Endothelial cell of umbilical vein (primary cell): ENCODE measurements around the gene PRKD2. TPM values are rescaled to one million over a fixed set of nuclear protein-coding genes. Genes with fewer than 3 reads are reported as not detected.

Experiments used
- BruUV-seq: library from RNA; stranded (reverse); fragments of 400-500 nt; replicated peaks from 2 replicates; lab custom pipeline; 2021; lab: Mats Ljungman, UMichigan
- CTCF ChIA-PET: fragments of 300-600, 350-600 bp; sonication (Branson Sonifier 250); formaldehyde crosslinking; loops from one replicate; lab custom pipeline; 2021; ENCODE audit warnings: antibody characterized with exemption, inconsistent platforms; lab: Charles Lee
- POLR2A ChIA-PET: fragments of 300-600, 350-600 bp; sonication (Branson Sonifier 250); formaldehyde crosslinking; loops from one replicate; lab custom pipeline; 2021; ENCODE audit warnings: antibody characterized with exemption, inconsistent platforms; lab: Charles Lee
- DNase-seq: peaks from one replicate; pipeline ENCODE4 v3.0.0-alpha.2; 2011; ENCODE audit warnings: low read depth, low spot score
- FAIRE-seq: peaks from 2 replicates; lab custom pipeline; 2011; peaks lifted over from hg19 to GRCh38; lab: Jason Lieb, UNC
- H2AFZ ChIP-seq: 2 replicates; pipeline ENCODE4 v1.6.0; 2012; ENCODE audit warnings: low read depth, low read length, control low read depth, inconsistent platforms
- H3K27ac ChIP-seq: 2 replicates; pipeline ENCODE4 v1.5.1; 2011; ENCODE audit warnings: low read depth, mild to moderate bottlenecking, control low read depth, low read length, moderate library complexity; ENCODE audit not compliant: insufficient read depth
- H3K27me3 ChIP-seq, 2 experiments: 2 replicates each; pipeline versions ENCODE4 v1.6.0 to v1.6.1; 2011; ENCODE audit warnings: low read length in 2 of 2, mixed read lengths in 1 of 2; ENCODE audit not compliant: control insufficient read depth in 2 of 2, insufficient read depth in 2 of 2
- H3K36me3 ChIP-seq, 2 experiments: 2 replicates in 1 of 2; 3 replicates in 1 of 2; pipeline ENCODE4 v1.5.1; 2011; ENCODE audit warnings: low read length in 2 of 2, mild to moderate bottlenecking in 1 of 2, moderate library complexity in 1 of 2; ENCODE audit not compliant: control insufficient read depth in 2 of 2, insufficient read depth in 2 of 2; ENCODE audit errors: extremely low read depth in 1 of 2
- H3K4me1 ChIP-seq: 3 replicates; pipeline ENCODE4 v1.5.1; 2011; ENCODE audit warnings: mild to moderate bottlenecking, low read length; ENCODE audit not compliant: control insufficient read depth, insufficient read depth; ENCODE audit errors: extremely low read depth
- H3K4me2 ChIP-seq: 2 replicates; pipeline ENCODE4 v1.6.1; 2011; ENCODE audit warnings: low read length, control low read depth, mixed read lengths; ENCODE audit not compliant: insufficient read depth
- H3K4me3 ChIP-seq, 3 experiments: fragments of 200-600 bp in 1 of 3; sonication (generic), shearing (Covaris generic) in 1 of 3; replicated peaks in 1 of 3; 2 replicates each; pipeline ENCODE4 v1.5.1; 2011 to 2016; ENCODE audit warnings: control low read depth in 3 of 3, low read length in 3 of 3, mild to moderate bottlenecking in 2 of 3, inconsistent platforms in 1 of 3, low read depth in 1 of 3, moderate library complexity in 1 of 3; ENCODE audit not compliant: insufficient read depth in 1 of 3
- H3K79me2 ChIP-seq: 2 replicates; pipeline ENCODE4 v1.6.0; 2012; ENCODE audit warnings: low read length, inconsistent platforms; ENCODE audit not compliant: control insufficient read depth, insufficient read depth
- H3K9ac ChIP-seq: replicated peaks from 2 replicates; pipeline ENCODE3; 2011; ENCODE audit warnings: low read length, control low read depth; ENCODE audit not compliant: insufficient read depth; ENCODE audit errors: extremely low read depth
- H3K9me1 ChIP-seq: replicated peaks from 3 replicates; pipeline ENCODE4 v1.6.0; 2011; ENCODE audit warnings: mild to moderate bottlenecking, low read length; ENCODE audit not compliant: control insufficient read depth, insufficient read depth; ENCODE audit errors: extremely low read depth
- H3K9me3 ChIP-seq: replicated peaks from 2 replicates; pipeline ENCODE4 v1.5.1; 2012; ENCODE audit warnings: low read length, inconsistent platforms; ENCODE audit not compliant: control insufficient read depth, insufficient read depth
- H4K20me1 ChIP-seq: replicated peaks from 2 replicates; pipeline ENCODE3; 2011; ENCODE audit warnings: mild to moderate bottlenecking, low read length; ENCODE audit not compliant: control insufficient read depth, insufficient read depth; ENCODE audit errors: extremely low read depth
- CTCF ChIP-seq, 2 donors: IDR thresholded peaks; 1 replicate in 1 of 2; 2 replicates in 1 of 2; pipeline ENCODE4 v1.5.1; 2011; ENCODE audit warnings: low read length in 2 of 2, mild to moderate bottlenecking in 2 of 2, moderate library complexity in 2 of 2, control low read depth in 1 of 2, inconsistent platforms in 1 of 2, low read depth in 1 of 2; ENCODE audit not compliant: insufficient read depth in 1 of 2; ENCODE audit errors: extremely low read depth in 1 of 2
- EZH2 ChIP-seq: IDR thresholded peaks from 2 replicates; pipeline ENCODE4 v1.6.1; 2012; ENCODE audit warnings: borderline replicate concordance, low read depth, mild to moderate bottlenecking, moderate library complexity, low read length, inconsistent platforms; ENCODE audit not compliant: severe bottlenecking
- FOS ChIP-seq: IDR thresholded peaks from 2 replicates; pipeline ENCODE4 v1.6.1; 2011; ENCODE audit warnings: mild to moderate bottlenecking, low read length, moderate library complexity, borderline replicate concordance; ENCODE audit not compliant: insufficient read depth
- GATA2 ChIP-seq: IDR thresholded peaks from 2 replicates; pipeline ENCODE4 v1.7.0; 2011; ENCODE audit warnings: low read depth, mild to moderate bottlenecking, moderate library complexity, mixed read lengths, low read length; ENCODE audit not compliant: insufficient read length, insufficient read depth
- JUN ChIP-seq: IDR thresholded peaks from 2 replicates; pipeline ENCODE4 v1.6.1; 2011; ENCODE audit warnings: borderline replicate concordance, low read depth; ENCODE audit not compliant: insufficient read length, insufficient read depth
- MAX ChIP-seq: IDR thresholded peaks from 2 replicates; pipeline ENCODE4 v1.6.1; 2011; ENCODE audit not compliant: insufficient read depth, insufficient read length
- MYC ChIP-seq: IDR thresholded peaks from one replicate; pipeline ENCODE4 v1.6.1; 2011; ENCODE audit warnings: mild to moderate bottlenecking, low read depth, low read length
- POLR2A ChIP-seq: IDR thresholded peaks from 2 replicates; pipeline ENCODE4 v1.6.1; 2012; ENCODE audit warnings: low read depth, mild to moderate bottlenecking, control low read depth, low read length
- POLR2AphosphoS5 ChIP-seq: IDR thresholded peaks from 2 replicates; pipeline ENCODE4 v1.6.1; 2012; ENCODE audit warnings: low read depth, mild to moderate bottlenecking, control low read depth, low read length, moderate library complexity; ENCODE audit not compliant: insufficient read depth
- dilution Hi-C: fragments of 300-500 bp; cut with MboI; formaldehyde crosslinking; loops from one replicate; pipeline ENCODE4 v1.15.0; 2019; ENCODE audit warnings: low sequenced_read_pairs; ENCODE audit not compliant: extremely low pct_ligation_motif_present
- intact Hi-C: fragments of 100-400 bp; cut with micrococcal nuclease; formaldehyde crosslinking; loops from one replicate; pipeline ENCODE4 v1.10.0; 2022
- polyA plus RNA-seq, 4 experiments: library from polyadenylated mRNA; depleted of rRNA in 3 of 4; stranded (reverse) in 3 of 4; unstranded in 1 of 4; fragments of >200 nt; gene quantifications; 2 replicates each; pipeline versions ENCODE4 v1.2.1 to v1.2.3, GENCODE V29; 2011 to 2012; ENCODE audit warnings: missing spikeins in 1 of 4
- total RNA-seq: library from RNA; stranded (reverse); gene quantifications from 2 replicates; pipeline ENCODE4 v1.2.3, GENCODE V29; 2021

The PRKD2 gene
- total and polyA plus RNA-seq, 2 donors (not counting 3 experiments of a cell fraction or from before 2014, with no cell fraction given): 40.4 to 94.9 TPM

GRCh38 chr19:46687438-46688145 is 29.3 kb downstream of the PRKD2 start:
- no peaks in the 10 kb centered on the region for H4K20me1 ChIP-seq
- no peaks in the 10 kb centered on the region for H3K9me3 ChIP-seq
- no peaks in the 10 kb centered on the region for H3K4me1 ChIP-seq
- CTCF ChIA-PET: interaction anchor here (1.0 to 1.3 kb wide), 3 partner anchors 13 to 71 kb away, joined by 3 to 4 read pairs (median 3); no protein-coding TSS in a partner anchor
- H3K36me3 ChIP-seq: peaks cover 24 to 60% of the 10 kb centered on the region in 2 experiments
- TF ChIP-seq POLR2AphosphoS5 (no peak), MAX (no peak), EZH2 (no peak), FOS (no peak), CTCF (IDR thresholded peaks at IDR 0.05; ENCODE audit: extremely low read depth in 1 of 2, insufficient read depth in 1 of 2, low read depth in 1 of 2, low read length in 2 of 2) (no peak), POLR2A (no peak), JUN (no peak), MYC (no peak), GATA2 (no peak)
- H3K9me1 ChIP-seq: no peaks in the 10 kb centered on the region
- H3K4me2 ChIP-seq: no peak overlapping the region
- intact Hi-C loops (no loop called here), dilution Hi-C loops (no loop called here)
- H3K27me3 ChIP-seq: no peaks in the 10 kb centered on the region
- H3K27ac ChIP-seq: no peak overlapping the region
- no peak overlapping the region for H3K4me3 ChIP-seq
- POLR2A ChIA-PET: interaction anchor here (0.6 to 0.7 kb wide), 2 partner anchors 18 to 31 kb away, joined by 3 to 4 read pairs; no protein-coding TSS in a partner anchor
- FAIRE-seq (peak; percentile 55), DNase-seq (no peak)
- no peak overlapping the region for H2AFZ ChIP-seq
- H3K9ac ChIP-seq: no peak overlapping the region
- BruUV-seq: no TSS peak
- no peaks in the 10 kb centered on the region for H3K79me2 ChIP-seq
